IPS DF 4.7 (cell line): ENCODE results near the gene ECT2.
"Not testable (repeated sequence)": the region's sequence is repeated elsewhere in the genome, so short reads cannot be mapped to it uniquely, and the experiment has no call there.

ENCODE experiments used
- DNase-seq: peaks from one replicate; pipeline ENCODE4 v3.0.0-alpha.2; 2013; ENCODE audit warnings: low spot score; ENCODE audit errors: extremely low read depth

The ECT2 gene

DNA sequence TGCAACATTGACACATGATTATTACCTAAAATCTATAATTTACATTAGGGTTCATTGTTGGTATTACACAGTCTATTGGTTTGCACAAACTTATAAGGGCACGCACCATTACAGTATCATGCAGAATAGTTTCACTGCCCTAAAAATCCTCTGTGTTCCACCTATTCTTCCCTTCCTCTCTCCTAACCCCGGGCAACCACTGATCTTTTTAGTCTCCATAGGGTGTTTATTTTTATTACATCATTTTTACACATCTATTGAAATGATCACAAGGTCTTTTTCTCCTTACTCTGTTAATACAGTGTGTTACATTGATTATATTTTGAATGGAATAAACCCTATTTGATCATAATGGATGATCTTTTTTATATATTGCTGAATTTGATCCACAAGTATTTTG is 15.5 kb upstream of the ECT2 start:
- no peak for DNase-seq

DNA sequence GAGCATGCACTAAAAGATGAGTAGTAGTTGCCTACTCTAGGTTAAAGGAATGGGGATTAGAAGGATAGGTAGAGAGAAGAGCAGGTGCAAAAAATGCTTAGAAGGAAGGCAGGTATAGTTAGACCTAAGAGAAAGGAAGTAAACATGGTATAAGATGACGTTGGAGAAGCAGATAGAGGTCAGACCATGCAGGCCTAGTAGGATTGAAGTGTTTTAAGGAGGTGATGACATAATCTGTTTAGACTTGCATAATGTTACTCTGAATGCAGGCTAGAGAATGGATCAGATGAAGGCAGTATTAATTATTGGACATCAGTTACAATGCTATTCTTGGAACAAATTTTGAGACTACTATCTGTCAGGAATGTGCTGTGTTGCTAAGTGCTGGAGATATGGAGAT is 11.1 kb upstream of the ECT2 start:
- no peak for DNase-seq

DNA sequence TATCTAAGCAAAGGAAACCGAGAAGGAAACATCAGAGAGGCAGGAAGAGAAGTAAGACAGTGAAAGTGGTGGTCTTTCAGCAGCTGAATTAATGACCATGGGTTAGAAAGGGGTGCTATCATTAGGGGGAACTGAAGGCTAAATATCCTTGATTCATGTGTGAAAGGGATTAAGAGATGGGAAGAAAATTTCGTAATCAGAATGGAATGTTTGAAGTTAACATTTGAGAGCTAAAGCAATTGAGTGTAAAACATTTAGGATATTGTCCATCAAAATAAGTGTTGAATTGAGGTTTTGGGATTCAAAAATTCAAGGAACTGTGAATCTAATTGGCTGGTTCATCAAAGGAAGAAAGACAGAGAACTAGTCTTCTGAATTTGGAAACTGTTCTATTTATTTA is 4.1 kb upstream of the ECT2 start:
- no peak for DNase-seq

GRCh38 chr3:172749230-172749965 is 1.1 kb upstream of the ECT2 start:
- DNase-seq: no peak

- no peak for DNase-seq
These were observed 508 bp upstream of the ECT2 start for GRCh38 chr3:172750069-172750367.

DNA sequence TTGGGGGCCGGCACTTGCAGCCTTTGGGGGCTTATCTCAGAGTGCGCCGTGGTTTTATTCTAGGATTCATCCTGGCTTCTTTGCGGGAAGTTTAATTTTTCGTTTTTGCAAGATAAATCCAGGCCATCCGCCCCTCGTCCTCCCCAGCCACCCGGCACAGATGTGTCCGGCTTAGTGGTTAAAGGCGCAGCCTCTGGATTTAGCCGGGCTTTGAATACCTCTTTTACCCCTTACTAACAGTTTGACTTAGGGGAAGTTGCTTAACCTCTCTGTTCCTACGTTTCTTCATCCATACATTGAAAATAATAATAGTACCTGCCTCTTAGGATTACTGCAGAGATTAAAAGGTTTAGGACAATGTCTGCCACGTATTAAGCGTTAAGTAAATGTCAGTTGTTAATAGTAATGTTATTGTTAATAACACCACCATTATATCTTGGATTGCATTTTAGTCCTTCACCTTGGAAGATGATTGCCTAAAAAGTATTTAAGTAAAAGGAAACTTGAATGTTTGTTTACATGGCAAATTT is 714 bp downstream of the ECT2 start:
- no peak for DNase-seq

DNA sequence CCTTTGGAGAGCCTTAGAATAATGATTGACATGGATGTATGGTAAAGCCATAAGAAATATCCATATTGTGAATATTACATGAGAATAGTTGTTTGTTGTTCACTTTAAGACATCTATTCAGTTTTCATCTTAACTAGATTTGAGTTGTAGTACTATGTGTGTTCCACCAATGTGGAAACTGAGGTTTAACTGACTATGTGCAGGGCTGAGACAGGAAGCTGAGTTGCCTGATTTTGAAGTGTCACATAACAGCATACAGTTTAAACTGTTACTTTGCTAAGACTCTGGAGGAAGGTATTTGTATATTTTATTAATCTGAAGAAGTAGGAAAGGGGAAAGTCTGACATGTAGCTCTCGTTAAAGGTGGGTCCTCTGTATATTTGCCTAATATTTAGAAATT is 2.1 kb downstream of the ECT2 start:
- no peak for DNase-seq

DNA sequence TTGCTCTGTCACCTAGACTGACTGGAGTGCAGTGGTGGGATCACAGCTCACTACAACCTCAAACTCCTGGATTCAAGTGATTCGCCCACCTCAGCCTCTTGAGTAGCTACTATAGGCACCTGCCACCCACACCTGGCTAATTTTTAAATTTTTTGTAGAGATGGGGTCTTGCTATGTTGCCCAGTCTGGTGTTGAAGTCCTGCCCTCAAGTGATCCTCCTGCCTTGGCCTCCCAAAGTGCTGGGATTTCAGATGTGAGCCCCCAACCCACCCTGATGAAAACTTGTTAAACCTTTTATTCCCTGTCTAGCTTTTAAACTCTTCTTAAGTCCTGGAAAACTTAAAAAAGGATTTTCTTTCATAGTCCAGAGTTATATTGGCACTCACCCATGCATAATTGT is 2.6 kb downstream of the ECT2 start:
- no peak for DNase-seq

GRCh38 chr3:172760416-172760815 is 9.9 kb downstream of the ECT2 start:
- DNase-seq: not testable (repeated sequence)

DNA sequence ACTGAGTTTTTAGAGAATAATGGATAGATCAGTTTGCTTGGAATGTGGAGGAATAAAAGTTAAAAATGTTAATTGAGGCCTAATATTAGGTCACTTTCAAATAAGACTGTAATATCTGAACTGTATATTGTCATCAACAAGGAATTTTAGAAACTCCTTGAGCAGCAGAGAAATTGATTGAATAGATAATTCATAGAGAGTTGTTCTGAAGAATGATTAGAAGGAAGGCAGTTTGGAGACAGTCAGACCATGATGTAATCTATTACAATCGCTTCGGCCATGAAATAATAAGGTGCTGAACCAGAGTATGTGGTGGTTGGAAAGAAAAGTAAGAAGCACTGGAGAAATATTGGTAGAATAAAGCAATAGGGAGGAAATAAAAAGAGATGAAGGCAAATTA is 15.7 kb downstream of the ECT2 start:
- no peak for DNase-seq

DNA sequence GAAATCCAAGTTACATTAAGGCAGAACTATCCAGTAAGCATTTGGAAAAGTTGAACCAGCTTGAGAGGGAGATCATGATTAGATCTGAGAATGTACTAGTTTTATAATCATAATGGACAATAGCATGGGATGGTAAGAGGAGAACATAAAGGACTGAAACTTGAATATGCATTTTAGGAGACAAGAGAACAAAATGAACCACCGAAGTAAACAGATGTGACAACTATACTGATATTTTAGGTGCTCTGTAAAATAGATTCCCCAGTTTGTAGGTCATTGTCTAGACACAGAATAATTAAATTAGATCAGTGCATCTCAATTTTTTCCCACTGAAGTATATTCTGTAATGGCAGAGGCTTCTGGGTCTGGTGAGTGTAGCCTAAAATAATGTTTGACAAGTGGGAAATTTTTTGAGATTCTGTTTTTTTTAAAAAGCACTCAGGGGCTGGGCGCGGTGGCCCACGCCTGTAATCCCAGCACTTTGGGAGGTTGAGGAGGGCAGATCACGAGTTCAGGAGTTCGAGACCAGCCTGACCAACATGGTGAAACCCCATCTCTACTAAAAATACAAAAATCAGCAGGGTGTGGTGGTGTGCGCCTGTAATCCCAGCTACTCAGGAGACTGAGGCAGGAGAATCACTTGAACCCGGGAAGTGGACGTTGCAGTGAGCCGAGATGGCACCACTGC is 16.3 kb downstream of the ECT2 start:
- no peak for DNase-seq

DNA sequence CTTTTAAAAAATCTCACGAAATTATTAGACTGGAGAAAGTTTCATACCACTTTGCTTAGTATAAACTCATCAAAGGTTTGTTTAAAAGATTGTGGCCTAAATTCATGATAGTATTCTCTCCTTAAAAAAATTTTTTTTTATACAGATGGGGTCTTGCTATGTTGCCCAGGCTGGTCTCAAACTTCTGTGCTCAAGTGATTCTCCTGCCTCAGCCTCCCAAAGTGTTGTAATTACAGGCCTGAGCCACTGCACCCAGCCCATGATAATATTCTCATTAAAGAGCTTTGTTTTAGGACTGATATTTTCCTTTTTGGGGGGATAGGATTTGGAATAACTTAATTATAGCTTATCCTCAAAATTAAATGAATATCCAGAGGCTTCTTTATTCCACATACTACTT is 19.9 kb downstream of the ECT2 start:
- no peak for DNase-seq

DNA sequence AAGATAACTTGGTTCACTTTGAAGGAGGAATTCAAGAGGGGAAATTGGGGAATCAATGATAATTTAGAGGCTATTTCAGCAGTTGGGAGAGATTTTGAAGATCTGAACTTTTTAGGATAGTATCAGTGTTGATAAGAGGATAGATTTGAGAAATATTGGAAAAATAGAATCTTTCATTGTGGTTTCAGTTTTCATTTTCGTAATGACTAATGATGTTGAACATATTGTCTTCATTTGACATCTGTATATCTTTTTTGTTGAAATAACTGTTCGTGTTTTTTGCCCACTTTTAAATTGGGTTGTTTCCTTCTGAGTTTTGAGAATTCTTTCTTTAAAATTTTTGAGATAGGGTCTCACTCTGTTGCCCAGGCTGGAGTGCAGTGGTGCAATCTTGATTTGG is 21.1 kb downstream of the ECT2 start:
- no peak for DNase-seq

DNA sequence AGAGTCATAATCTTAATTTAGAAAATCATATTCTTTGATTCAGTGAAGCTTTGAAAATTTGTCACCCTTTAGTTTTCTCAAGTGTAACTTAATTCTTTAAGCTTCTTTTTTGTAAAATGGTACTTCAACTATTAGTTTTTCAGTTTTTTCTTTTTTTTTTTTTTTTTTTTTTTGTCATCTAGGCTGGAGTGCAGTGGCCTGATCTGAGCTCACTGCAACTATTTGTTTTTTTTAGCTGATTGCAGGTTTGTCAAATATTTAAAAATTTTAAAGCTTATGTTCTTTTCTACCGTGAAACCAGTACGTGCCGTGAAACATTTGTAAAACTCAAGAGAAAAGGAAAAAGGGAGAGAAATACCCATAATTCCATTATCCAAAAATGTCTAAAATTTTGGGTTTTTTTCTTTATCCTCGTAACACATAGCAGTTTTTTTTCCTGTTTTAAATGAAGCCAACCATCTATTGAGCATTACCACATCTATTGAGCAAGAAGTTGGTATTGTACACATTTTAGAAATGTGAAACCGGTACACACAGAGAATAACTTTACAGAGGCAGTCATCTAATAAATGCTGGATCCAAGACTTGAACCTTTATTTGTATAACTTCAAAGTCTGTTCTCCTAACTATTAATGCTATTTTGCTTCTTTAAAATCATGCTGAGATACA is 25.7 kb downstream of the ECT2 start:
- no peak for DNase-seq

- DNase-seq: no peak
These were observed 27.4 kb downstream of the ECT2 start for GRCh38 chr3:172777901-172778300.

- no peak for DNase-seq
These were observed 31.7 kb downstream of the ECT2 start for GRCh38 chr3:172782235-172782634.

DNA sequence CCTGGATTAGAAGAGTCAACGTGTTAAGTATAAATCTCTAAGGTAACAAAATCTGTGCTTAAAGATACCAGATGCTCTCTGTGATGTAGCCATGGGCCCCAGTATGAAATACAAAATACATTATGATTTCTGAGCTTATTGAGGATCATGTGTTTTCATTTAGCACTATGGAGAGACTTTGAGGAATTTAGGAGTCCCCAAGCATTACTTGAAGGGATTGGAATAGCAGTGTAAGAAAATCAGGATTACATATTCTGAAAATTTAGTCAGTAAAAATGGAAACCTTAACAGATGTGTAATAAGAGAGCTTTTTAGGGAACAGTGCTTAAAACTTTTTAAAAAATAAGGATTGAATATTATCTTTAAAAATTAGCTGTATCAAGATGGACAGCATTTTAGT is 35.5 kb downstream of the ECT2 start:
- no peak for DNase-seq

GRCh38 chr3:172787019-172787418 is 36.5 kb downstream of the ECT2 start:
- DNase-seq: no peak

GRCh38 chr3:172787746-172788145 is 37.2 kb downstream of the ECT2 start:
- DNase-seq: no peak

GRCh38 chr3:172799246-172799645 is 48.7 kb downstream of the ECT2 start:
- no peak for DNase-seq

GRCh38 chr3:172800156-172800555 is 49.6 kb downstream of the ECT2 start:
- DNase-seq: no peak

- no peak for DNase-seq
These were observed 53.0 kb downstream of the ECT2 start for GRCh38 chr3:172803489-172803888.

DNA sequence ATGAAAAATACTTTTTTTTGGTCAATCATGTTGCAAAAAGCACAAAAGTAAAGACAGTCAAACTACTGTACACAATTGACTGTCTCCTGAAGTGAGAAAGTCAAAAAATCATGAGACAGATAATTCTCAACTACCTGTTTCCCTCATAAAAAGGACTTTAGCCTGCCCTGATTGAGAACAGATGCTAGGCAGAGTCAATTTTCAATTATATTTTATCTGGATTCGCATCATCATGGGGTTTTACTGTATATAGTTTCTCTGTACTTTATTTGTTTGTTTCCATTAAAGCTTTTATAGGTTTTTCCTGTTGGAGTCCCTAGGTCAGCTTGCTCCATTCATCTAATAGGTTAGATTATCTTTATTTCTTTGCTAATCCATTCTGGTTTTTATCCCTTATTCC is 53.8 kb downstream of the ECT2 start:
- no peak for DNase-seq
